Gastrocnemius medialis (tissue), 4 donors: ENCODE data around the gene SERPINE3.

ENCODE experiments used
- CTCF ChIP-seq, 5 experiments: fragments of 450-650 bp in 3 of 5; fragments of 200-600 bp in 2 of 5; sonication (generic) in 2 of 5; IDR thresholded peaks in 4 of 5; conservative IDR thresholded peaks in 1 of 5; 1 replicate in 4 of 5; 2 replicates in 1 of 5; pipeline ENCODE4 v1.5.1; 2016 to 2019; ENCODE audit warnings: antibody characterized with exemption in 5 of 5, mild to moderate bottlenecking in 3 of 5, moderate library complexity in 3 of 5
- POLR2A ChIP-seq, 2 donors: fragments of 450-650 bp; IDR thresholded peaks; one replicate each; pipeline ENCODE4 v1.6.1; 2017; ENCODE audit warnings: antibody characterized with exemption in 2 of 2, mild to moderate bottlenecking in 2 of 2, moderate library complexity in 2 of 2

GRCh38 chr13:51332566-51333361 lies 6.7 kb upstream of the SERPINE3 start:
- no peak for TF ChIP-seq CTCF (IDR thresholded peaks at IDR 0.05 in 4 of 5, conservative IDR thresholded peaks at IDR 0.05 in 1 of 5)
- no peak for TF ChIP-seq POLR2A (IDR thresholded peaks at IDR 0.05)
